A673 (cell line): ENCODE data around the gene CDCA4. TPM values are rescaled to one million over a fixed set of nuclear protein-coding genes. Genes with fewer than 3 reads are reported as not detected.

Experiments
- BruUV-seq: library from RNA; stranded (reverse); fragments of 400-500 nt; replicated peaks from 2 replicates; lab custom pipeline; 2021; lab: Mats Ljungman, UMichigan
- CTCF ChIA-PET: fragments of 300-600 bp; sonication (Branson Sonifier 250); formaldehyde crosslinking; loops from one replicate; lab custom pipeline; 2022; ENCODE audit warnings: antibody characterized with exemption; lab: Charles Lee
- POLR2A ChIA-PET: fragments of 300-600 bp; sonication (Branson Sonifier 250); formaldehyde crosslinking; loops from one replicate; lab custom pipeline; 2022; ENCODE audit warnings: antibody characterized with exemption; ENCODE audit not compliant: low non-redundant PET; lab: Charles Lee
- DNase-seq: peaks from one replicate; pipeline ENCODE4 v3.0.0-alpha.2; 2015; ENCODE audit warnings: low spot score
- H3K27ac ChIP-seq: fragments of 200-600 bp; sonication (generic); 2 replicates; pipeline ENCODE4 v1.5.1; 2016; ENCODE audit warnings: mixed run types, low read depth, mild to moderate bottlenecking, mixed read lengths, antibody characterized with exemption, low read length; ENCODE audit not compliant: poor library complexity, severe bottlenecking
- H3K27me3 ChIP-seq: fragments of 200-600 bp; sonication (generic); replicated peaks from 2 replicates; pipeline ENCODE4 v1.6.1; 2017; ENCODE audit warnings: mixed run types, low read depth, mild to moderate bottlenecking, mixed read lengths, antibody characterized with exemption, low read length; ENCODE audit not compliant: insufficient read depth, poor library complexity
- H3K36me3 ChIP-seq: fragments of 200-600 bp; sonication (generic); 2 replicates; pipeline ENCODE4 v1.6.1; 2016; ENCODE audit warnings: mixed run types, mild to moderate bottlenecking, mixed read lengths, antibody characterized with exemption, low read length; ENCODE audit not compliant: insufficient read depth, poor library complexity, severe bottlenecking
- H3K4me1 ChIP-seq: fragments of 200-600 bp; sonication (generic); 2 replicates; pipeline ENCODE4 v1.6.1; 2017; ENCODE audit warnings: mixed run types, mild to moderate bottlenecking, mixed read lengths, antibody characterized with exemption, low read length; ENCODE audit not compliant: insufficient read depth, poor library complexity, severe bottlenecking
- H3K4me3 ChIP-seq: fragments of 200-600 bp; sonication (generic); 2 replicates; pipeline ENCODE4 v1.5.1; 2016; ENCODE audit warnings: low read depth, mixed run types, mild to moderate bottlenecking, mixed read lengths, low read length; ENCODE audit not compliant: poor library complexity, severe bottlenecking
- H3K9me3 ChIP-seq: fragments of 200-600 bp; sonication (generic); 2 replicates; pipeline ENCODE4 v1.6.1; 2016; ENCODE audit warnings: mixed run types, low read depth, mild to moderate bottlenecking, mixed read lengths, antibody characterized with exemption, low read length; ENCODE audit not compliant: poor library complexity, severe bottlenecking
- EZH2 ChIP-seq: fragments of 200-600 bp; sonication (generic); IDR thresholded peaks from 2 replicates; pipeline ENCODE4 v1.6.1; 2017; ENCODE audit warnings: borderline replicate concordance, low read depth, mild to moderate bottlenecking, mixed read lengths, antibody characterized with exemption, low read length; ENCODE audit not compliant: poor library complexity, severe bottlenecking
- intact Hi-C: fragments of 100-400 bp; cut with micrococcal nuclease; formaldehyde crosslinking; loops from one replicate; pipeline ENCODE4 v1.10.0; 2022; ENCODE audit not compliant: unreplicated experiment
- total RNA-seq: library from RNA; stranded (reverse); gene quantifications from 2 replicates; pipeline ENCODE4 v1.2.3, GENCODE V29; 2021
- TF ChIP-seq, protein P1 (sequence below): fragments of 300-800, 200-600 bp; sonication (generic); conservative IDR thresholded peaks from 2 replicates; pipeline ENCODE4 v1.5.1; 2017; ENCODE audit warnings: low read depth, mild to moderate bottlenecking, antibody characterized with exemption, low read length, moderate library complexity, mixed read lengths

The CDCA4 gene
- total RNA-seq, 1 experiment from 2014 or later, result 49.7 TPM

DNA sequence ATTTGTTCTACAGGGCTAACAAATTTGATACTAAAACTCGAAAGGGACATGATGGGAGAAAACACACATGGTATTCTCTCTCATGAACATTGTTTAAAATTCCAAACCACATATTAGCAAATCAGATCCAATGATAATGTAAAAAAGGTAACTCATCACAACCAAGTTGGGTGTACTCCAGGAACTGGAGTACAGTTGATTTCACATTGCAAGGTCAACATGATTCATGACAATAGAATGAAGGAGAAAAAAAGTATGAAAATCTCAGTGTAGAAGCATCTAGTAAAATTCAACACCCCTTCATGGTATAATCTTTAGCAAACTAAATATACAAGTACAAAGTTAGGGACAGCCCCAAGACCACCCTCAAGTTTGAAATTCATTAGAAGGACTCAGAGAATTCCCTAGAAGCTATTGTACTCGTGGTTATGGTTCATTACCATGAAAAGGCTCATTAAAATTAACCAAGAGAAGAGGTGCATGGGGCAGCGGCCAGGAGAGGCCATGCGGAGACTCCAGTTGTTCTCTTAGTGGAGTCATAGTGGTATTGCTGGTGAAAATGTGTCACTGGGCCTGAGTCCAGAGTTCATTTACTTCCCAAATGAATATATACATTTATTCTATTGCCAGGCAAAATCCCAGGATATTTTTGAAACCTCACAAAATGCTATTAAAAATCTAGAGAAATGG, 3.1 kb upstream of the CDCA4 start:
- DNase-seq, result no peak
- BruUV-seq, result no TSS peak
- TF ChIP-seq, protein P1, sequence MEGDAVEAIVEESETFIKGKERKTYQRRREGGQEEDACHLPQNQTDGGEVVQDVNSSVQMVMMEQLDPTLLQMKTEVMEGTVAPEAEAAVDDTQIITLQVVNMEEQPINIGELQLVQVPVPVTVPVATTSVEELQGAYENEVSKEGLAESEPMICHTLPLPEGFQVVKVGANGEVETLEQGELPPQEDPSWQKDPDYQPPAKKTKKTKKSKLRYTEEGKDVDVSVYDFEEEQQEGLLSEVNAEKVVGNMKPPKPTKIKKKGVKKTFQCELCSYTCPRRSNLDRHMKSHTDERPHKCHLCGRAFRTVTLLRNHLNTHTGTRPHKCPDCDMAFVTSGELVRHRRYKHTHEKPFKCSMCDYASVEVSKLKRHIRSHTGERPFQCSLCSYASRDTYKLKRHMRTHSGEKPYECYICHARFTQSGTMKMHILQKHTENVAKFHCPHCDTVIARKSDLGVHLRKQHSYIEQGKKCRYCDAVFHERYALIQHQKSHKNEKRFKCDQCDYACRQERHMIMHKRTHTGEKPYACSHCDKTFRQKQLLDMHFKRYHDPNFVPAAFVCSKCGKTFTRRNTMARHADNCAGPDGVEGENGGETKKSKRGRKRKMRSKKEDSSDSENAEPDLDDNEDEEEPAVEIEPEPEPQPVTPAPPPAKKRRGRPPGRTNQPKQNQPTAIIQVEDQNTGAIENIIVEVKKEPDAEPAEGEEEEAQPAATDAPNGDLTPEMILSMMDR, result no peak
- TF ChIP-seq EZH2, result no peak
- no peaks in the 10 kb centered on the region for H3K27me3 ChIP-seq
- H3K36me3 ChIP-seq, result peaks cover 4% of the 10 kb centered on the region
- no peak overlapping the region for H3K4me3 ChIP-seq
- CTCF ChIA-PET, result interaction anchor here (1.1 kb wide), 1 partner anchor 22 kb away, joined by 4 read pairs; no protein-coding TSS in a partner anchor
- POLR2A ChIA-PET, result no interaction called here
- intact Hi-C loops, result no loop called here
- H3K9me3 ChIP-seq, result no peaks in the 10 kb centered on the region
- H3K27ac ChIP-seq, result no peak overlapping the region
- peaks cover 19% of the 10 kb centered on the region for H3K4me1 ChIP-seq

DNA sequence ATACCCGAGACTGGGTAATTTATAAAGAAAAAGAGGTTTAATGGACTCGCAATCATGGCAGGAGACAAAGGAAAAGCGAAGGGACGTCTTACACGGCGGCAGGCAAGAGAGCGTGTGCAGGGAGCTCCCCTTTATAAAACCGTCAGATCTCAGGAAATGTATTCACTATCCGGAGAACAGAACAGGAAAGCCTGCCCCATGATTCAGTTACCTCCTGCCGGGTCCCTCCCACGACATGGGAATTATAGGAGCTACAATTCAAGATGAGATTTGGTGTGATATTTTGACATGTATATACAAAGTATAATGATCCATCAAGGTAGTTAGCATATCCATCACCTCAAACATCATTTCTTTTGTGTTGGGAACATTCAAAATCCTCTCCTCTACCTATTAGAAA, 2.3 kb upstream of the CDCA4 start:
- H3K4me1 ChIP-seq, result peaks cover 26% of the 10 kb centered on the region
- peak; percentile 90 for DNase-seq
- peaks cover 8% of the 10 kb centered on the region for H3K36me3 ChIP-seq
- TF ChIP-seq EZH2, result no peak
- TF ChIP-seq, protein P1, result no peak
- CTCF ChIA-PET, result interaction anchor here (1.1 kb wide), 1 partner anchor 23 kb away, joined by 4 read pairs; no protein-coding TSS in a partner anchor
- no TSS peak for BruUV-seq
- no peak overlapping the region for H3K27ac ChIP-seq
- no peaks in the 10 kb centered on the region for H3K27me3 ChIP-seq
- POLR2A ChIA-PET, result interaction anchor here (0.6 kb wide), 1 partner anchor 1192 kb away, joined by 4 read pairs; no protein-coding TSS in a partner anchor
- intact Hi-C loops, result no loop called here
- H3K4me3 ChIP-seq, result no peak overlapping the region
- no peaks in the 10 kb centered on the region for H3K9me3 ChIP-seq

DNA sequence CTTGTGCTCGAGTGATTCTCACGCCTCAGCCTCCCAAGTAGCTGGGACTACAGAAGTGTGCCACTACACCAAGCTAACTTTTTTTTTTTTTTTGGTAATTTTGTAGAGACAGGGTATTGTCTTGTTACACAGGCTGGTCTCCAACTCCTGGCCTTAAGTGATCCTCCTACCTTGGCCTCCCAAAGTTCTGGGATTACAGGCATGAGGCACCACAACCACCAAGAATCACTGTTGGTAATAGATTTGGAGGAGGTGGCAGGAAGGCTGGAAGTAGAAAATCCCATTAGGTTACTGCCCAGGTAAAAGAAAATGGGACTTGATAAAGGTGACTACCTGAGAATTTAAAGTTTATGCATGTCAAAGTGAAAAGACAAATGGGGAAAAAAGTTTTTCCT, 1.4 kb upstream of the CDCA4 start:
- Histone ChIP-seq H3K4me1 (peaks cover 33% of the 10 kb centered on the region), H3K27ac (no peak overlapping the region), H3K36me3 (peaks cover 8% of the 10 kb centered on the region), H3K4me3 (peak overlapping the region; percentile 99), H3K27me3 (no peaks in the 10 kb centered on the region), H3K9me3 (no peaks in the 10 kb centered on the region)
- ChIA-PET CTCF (no interaction called here), POLR2A (no interaction called here)
- TF ChIP-seq, protein P1, result no peak
- TF ChIP-seq EZH2, result no peak
- intact Hi-C loops, result no loop called here
- no TSS peak for BruUV-seq
- no peak for DNase-seq
